ENCODE data around the gene RBM15B.

RBM15B gene

DNA sequence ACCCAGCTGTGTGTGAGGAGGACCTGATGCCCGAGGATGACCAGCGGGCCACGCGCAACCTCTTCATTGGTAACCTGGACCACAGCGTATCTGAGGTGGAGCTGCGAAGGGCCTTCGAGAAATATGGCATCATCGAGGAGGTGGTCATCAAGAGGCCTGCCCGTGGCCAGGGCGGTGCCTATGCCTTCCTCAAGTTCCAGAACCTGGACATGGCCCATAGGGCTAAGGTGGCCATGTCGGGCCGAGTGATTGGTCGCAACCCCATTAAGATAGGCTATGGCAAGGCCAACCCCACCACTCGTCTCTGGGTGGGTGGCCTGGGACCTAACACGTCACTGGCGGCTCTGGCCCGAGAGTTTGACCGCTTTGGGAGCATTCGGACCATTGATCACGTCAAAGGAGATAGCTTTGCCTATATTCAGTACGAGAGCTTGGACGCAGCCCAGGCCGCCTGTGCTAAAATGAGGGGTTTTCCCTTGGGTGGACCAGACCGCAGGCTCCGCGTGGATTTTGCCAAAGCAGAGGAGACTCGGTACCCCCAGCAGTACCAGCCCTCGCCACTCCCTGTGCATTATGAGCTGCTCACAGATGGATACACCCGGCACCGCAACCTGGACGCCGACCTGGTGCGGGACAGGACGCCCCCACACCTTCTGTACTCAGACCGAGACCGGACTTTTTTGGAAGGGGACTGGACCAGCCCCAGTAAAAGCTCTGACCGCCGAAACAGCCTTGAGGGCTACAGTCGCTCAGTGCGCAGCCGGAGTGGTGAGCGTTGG lies 1.5 kb downstream of the RBM15B start:
- no peak for DNase-seq

DNA sequence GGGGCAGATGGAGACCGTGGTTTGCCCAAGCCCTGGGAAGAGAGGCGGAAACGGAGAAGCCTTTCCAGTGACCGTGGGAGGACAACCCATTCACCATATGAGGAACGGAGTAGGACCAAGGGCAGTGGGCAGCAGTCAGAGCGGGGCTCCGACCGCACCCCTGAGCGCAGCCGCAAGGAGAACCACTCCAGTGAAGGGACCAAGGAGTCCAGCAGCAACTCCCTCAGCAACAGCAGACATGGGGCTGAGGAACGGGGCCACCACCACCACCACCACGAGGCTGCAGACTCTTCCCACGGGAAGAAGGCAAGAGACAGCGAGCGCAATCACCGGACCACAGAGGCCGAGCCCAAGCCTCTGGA lies 2.0 kb downstream of the RBM15B start:
- DNase-seq = no peak

DNA sequence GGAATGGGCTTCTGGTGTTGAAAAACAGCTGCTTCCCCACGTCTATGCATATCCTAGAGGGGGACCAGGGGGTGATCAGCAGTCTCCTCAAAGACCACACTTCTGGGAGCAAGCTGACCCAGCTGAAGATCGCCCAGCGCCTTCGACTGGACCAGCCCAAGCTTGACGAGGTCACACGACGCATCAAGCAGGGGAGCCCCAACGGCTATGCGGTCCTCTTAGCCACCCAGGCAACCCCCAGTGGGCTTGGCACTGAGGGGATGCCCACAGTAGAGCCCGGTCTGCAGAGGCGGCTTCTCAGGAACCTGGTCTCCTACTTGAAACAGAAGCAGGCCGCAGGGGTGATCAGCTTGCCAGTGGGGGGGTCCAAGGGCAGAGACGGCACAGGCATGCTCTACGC lies 2.5 kb downstream of the RBM15B start:
- no peak for DNase-seq

DNA sequence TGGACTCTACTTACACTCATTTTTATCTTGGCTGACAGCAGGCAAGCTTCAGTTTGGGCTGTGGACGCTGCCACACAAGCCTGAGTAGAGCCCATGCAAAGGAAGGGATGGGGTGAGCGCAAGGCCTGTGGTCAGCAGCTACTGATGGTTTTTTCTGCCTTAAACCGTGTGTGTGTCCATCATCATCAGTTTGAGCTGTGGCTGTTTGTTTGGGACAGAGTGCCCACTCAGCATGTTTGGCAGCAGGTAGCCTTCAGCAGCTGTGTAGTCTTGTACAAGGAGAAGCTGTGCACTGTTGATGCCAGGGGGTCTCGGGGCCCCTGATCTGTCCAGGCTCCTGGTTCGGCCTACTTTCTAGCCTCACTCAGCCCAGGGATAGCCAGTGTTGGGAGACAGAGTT lies 3.5 kb downstream of the RBM15B start:
- DNase-seq = no peak

DNA sequence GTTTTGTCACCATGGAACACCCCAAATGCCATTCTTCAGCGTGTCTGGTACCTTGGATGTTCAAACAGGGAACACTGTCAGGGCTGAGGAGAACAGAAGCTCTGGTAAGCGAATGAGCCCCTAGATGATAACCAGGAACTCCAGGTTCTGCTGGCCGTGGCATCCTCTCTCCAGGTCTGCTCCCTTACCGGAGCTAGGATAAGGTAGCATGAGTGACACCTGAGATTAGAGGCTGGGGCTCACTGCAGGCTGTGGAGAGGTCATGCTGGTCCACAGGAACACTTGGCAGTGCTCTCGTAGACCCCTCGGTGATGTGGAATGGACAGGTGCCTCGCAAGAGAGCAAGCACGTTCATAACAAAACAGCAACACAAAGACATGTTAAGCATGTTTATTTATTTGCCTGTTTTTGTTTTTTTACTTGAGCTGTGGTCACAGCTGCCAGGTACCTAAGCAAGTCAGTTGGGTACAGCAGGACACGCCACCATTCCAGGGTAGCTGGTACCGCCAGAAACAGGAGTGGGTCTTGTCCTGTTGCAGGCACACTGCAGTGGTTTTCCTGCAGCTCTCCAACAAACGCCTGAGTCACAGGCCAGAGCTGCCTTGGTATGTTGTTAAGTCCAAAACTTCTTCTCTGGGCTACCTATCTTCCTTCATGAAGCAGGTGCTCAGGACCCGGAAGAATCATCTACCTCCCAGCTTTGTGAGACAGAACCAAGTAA lies 4.6 kb downstream of the RBM15B start:
- no peak for DNase-seq

DNA sequence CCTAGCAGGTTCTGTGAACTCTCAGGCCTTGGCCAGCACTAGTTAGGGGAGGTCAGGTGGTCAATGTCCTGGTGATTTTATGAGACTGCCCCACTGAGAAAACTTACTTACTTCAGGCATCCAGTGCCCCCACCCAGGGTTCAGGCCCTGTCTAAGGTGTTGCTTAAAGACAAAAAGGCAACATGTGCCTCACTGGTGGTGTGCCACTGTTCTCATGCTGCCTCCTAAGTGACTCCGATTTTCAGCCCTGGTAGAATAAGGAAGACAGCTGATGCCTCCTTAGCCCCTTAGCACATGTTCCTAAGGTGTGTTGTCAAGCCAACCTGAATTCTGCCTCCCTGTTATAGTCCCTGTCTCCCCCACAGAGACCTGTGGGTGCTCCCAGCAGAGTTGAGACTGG lies 5.3 kb downstream of the RBM15B start:
- DNase-seq = no peak

DNA sequence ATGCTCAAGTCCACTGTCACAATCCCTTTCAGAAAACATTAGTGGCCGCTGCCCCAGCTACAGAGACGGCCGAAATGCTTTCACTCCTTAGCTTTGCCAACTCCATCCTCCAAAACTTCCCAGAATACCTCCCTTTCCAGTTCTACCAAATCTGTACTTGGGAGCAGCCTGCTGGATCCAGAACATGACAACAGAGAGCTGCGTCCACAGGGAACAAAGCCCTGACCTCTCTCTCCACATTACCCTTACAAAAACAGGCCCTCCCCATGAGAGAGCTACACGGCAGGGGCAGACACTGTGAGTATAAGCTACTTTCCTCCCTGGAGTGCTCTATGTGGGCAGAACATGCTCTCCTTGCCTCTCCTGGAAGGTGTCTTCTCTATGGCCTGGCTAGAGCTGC lies 6.3 kb downstream of the RBM15B start:
- no peak for DNase-seq

DNA sequence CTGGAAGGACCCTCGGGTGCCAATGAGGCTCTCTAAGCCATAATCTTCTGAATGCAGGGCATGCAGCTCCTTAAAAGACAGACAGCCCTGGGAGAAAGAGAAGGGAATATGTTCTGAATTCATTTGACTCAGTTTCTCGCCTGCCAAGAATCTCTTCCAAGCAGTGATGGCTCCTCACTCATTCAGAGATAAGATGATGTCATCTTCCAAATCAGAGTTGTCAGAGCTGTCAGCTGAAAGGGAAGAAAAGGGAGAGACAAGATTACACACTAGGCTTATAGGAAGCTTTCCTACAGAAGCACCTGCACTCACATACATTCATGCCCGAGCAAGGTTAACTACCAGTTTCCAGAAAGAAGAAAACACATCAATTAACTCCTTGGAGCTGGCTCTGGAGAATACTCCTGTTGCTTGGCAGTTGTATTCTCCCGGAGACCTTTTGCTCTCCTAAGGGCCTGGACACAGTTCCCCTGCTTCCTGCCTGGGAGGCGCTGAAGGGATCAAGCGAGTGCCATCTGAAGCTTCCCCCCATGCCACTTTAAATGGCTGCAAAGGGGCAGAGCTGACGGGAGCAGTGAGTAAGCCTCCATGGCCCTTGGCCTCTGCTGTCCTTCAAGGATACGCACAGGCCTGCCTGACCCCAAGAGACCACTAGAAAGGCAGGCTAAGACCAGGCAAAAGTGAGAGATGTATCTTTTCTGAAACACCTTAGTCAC lies 7.7 kb downstream of the RBM15B start:
- DNase-seq = no peak

DNA sequence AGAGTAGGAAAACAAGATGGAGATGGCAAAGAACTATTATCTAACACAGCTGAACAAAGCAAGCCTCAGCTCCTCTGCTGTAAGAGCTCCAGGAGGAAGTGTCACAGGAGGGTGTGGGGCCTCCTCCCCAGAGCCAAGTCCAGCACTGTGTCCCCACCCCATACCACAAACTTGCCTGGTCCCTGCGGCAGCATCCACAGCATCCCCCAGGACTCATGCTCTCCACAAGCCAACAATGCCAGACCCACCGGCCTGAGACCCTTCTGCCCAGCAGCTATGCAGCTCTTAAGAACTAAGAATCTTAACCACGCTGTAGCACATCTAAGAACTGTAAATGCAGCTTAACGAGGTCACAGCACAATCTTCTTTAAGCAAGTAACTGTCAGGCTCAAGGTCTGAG lies 9.1 kb downstream of the RBM15B start:
- DNase-seq = no peak

DNA sequence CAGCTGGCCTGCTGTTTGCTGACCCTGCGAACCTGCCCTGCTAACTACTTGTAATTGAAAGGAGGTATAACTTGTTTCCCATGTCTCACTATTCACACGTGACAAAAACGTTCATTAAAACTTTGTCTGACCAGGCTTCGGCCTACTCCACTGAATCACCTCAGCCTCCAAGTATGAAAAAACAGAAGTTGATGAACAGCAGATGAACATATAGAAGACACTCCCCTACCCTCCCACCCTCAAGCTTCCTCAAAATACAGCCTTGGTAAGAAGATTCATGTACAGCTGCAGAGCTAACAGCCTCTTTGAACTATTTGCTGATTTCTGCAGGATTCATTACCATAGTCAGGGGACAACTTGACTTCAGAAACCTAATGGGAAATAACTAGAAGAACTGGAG lies 10.7 kb downstream of the RBM15B start:
- DNase-seq = no peak

DNA sequence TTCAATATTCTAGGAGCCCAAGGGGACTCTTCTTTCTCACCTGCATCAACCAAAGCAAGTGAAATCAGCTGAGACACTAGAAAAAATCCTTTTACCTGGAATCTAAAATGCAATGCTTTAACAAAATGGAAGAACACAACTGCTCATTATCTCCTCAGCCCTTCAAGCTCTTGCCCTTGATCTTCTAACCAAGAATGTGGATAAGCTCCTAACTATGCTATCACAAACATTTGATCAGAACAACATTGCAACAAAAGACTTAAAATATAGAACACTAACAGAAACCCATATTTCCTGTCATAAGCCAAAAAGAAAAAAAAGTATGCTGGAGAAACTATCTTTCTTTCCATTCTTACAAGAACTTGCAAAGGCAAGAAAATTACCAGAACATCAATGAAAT lies 12.6 kb downstream of the RBM15B start:
- no peak for DNase-seq

DNA sequence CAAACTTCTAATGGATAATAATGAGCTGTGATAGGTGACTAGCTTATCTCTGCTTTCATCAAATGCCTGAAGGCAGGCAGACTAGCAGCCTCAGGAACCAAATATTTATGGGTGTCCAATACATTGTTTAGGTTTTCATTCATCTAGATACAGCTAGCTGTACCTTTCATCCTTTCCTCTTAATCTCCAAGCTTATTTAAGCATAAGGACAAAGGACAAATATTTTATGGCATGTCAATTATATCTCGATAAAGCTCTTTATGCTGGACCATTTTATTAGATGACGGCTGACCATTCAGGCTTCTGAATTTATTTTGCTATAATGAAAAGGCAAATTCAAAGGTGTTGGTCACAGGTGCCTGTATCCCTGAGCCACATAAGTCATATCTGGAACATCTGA lies 16.9 kb downstream of the RBM15B start:
- no peak for DNase-seq

DNA sequence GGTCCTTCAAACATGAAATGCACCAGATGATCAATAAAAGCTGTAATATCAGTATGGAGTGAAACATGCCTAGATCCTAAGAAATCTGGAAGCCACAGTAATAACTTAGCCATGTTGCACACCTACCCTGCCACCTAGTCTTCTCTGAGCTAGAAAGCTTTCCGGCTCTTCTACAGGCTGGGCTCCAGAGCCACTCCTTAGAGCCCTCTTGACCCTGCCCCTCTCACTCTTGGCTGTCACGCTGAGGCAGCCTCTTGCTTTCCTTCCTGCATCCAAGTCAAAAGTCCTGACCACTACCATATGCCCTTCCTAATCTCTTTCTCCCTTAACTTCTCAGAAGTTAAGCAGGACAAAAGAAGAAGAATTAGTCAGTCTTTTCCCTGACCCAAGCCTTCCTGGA lies 17.7 kb downstream of the RBM15B start:
- no peak for DNase-seq

DNA sequence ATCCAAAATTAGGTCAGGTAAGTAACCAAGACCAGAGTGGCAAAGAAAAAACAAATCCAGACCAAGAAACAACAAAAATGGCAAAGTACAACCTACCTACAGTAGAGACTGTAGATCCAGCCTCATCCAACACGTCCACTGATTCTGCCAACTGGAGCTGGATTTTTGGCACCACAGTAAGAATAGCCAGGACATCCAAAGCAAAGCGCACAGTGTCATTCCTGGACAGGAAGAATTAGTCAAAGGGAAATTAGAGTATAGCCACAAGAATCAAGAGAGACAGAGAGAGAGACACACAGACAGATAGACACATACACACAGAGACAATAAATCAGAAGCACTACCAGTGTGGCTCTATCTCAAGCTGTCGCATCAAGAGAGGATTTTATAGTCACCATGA lies 31.1 kb downstream of the RBM15B start:
- DNase-seq = no peak

DNA sequence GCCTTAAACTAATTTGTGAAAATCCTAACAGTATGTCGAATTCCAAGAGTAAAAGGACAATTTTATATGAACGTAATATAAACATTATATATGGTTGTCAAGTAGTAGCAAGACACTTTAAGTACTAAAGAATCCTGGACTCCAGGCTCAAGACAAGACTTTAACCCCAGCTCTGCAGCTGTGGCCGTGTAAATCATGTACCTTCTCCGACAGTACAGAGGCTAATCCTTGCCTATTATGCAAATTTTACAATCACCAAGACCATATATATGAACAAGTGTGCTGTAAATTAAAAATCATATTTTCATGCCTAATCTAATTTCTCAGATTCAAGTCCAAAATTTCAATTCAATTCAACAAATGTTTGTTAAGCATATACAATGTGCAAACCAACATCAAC lies 35.8 kb downstream of the RBM15B start:
- DNase-seq = no peak

DNA sequence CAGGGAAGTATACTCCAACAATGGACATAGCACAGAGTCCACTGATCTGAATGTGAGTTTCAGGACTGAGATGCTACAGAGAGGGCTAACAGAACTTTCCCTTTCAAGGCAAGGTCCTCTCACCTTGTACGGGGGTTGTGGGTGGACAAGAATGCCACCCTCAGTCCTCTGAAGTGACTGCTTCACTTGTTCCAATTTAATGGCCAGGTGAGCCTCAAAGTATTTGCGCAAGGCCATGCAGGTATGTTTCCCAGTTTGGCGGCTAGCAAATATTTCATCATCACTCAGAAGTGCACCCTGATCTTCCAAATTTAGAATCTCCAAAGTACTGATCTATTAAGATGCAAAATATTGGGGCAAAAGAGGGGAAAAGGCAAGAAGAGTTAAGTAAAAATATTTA lies 38.1 kb downstream of the RBM15B start:
- no peak for DNase-seq

DNA sequence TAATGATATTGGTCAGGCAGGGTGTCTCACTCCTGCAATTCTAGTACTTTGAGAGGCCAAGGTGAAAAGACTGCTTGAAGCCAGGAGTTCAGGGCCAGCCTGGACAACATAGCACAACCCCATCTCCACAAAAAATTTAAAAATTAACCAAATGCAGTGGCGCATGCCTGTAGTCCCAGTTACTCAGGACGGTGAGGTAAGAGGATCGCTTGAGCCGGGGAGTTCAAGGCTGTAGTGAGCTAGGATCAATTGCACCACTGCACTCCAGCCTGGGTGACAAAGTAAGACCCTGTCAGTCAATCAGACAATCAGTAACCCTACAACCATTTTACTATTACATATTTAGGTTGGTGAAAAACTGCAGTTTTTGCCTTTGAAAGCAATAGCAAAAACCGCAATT lies 43.0 kb downstream of the RBM15B start:
- DNase-seq = no peak

DNA sequence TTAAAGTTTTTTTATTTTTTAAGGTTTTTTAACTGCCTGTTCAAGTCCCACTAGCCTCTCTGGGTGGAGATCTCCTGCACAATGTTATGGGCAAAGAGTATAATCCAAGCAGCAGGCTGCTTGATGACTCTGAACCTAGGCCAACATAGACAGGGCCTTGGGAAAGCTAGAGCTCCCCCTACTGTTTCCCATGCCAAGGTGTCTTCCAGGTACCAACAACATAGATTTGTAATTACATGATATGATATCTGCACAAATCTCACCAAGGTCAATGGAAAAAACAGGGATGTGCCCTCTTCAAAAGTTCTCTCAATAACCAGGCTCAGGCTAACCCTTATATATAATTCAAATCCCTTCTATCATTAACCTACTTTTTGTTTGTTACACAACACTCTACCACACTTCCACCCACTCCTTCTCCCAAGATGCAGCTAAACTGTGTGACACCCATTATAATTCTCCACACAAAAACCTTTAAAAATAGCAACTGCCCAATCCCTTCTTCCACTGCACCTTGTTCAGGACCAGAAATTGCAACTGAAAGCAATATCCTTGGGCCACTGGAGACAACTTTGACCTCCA lies 43.8 kb downstream of the RBM15B start:
- no peak for DNase-seq

DNA sequence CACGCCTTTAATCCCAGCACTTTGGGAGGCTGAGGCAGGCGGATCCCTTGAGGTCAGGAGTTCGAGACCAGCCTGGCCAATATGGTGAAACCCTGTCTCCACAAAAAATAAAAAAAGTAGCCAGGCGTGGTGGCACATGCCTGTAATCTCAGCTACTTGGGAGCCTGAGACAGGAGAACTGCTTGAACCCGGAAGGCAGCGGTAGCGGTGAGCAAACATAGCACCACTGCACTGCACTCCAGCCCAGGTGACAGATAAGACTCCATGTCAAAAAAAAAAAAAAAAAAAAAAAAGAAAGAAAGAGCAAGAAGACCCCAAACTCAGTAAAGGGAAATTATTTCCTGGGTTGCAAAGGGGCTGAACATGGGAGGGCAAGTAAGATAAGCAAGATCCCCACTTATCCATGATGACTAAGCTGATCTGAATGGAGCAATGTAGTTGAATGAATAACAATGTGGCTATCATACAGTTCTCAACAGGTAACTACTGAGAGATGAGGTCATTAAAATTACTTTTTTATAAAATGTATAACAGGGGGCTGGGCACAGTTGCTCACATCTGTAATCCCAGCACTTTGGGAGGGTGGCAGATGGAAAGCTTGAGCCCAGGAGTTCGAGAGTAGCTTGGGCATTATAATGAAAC lies 46.0 kb downstream of the RBM15B start:
- no peak for DNase-seq

DNA sequence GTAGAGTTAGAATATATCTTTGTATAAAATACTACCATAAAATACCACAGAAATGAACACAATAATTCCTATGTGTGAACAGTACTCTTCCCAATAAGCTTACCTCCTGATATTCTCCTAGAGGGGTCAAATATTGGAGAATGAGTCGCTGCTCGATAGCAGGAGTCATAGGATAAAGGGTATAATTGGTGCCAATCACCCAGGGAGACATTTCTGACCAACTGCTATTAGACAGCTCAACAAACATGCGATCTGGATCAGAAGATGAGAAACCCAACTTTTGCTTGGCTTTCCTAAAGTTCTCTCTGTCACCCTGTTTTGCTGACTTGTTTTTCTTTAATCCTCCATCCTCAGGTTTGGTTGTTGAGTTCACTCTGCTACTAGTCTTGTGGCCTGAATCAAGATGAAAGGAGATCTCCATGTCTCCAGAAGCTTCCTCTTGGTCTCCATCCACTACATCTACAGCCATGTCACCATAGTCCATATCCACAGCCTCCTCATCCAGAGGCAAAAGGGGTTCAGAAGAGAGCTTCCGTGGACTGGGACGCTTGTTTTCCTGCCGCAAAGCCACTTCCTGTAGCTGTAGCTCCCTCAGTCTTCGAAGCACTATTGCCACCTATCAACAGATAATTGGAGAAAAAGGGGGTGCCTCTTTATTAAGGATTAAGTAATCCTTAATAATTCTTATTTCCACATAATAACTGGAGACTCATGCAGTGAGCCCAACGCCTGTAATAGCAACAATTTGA lies 50.4 kb downstream of the RBM15B start:
- DNase-seq = no peak

DNA sequence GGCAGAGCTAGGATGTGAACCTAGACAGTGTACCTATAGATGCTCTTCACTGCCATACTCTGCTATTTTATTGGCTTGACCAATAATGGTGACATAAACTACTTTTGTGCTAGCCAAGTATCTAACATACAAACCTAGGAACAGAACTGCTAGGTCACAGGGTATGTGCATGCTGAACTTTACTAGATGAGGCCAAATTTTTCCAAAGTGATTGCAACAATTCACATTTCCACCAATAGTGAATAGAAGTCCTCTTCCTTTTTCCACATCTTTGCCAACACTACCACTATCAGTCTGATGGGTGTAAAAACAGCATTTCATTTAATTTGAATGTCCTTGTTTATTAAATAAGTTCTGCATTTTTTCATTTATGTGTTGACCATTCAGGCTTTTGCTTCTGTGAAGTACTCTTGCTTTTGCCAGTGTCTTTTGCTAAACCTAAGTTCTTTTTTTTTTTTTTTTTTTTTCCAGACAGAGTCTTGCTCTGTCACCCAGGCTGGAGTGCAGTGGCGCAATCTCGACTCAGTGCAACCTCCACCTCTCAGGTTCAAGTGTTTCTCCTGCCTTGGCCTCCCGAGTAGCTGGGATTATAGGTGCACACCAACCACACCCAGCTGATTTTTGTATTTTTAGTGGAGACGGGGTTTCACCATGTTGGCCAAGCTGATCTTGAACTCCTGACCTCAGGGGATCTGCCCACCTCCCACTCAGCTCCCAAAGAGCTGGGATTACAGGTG lies 54.6 kb downstream of the RBM15B start:
- DNase-seq = no peak

Data from NCI-H774 (cell line).